ENCODE results near the gene GASK1B.

DNA sequence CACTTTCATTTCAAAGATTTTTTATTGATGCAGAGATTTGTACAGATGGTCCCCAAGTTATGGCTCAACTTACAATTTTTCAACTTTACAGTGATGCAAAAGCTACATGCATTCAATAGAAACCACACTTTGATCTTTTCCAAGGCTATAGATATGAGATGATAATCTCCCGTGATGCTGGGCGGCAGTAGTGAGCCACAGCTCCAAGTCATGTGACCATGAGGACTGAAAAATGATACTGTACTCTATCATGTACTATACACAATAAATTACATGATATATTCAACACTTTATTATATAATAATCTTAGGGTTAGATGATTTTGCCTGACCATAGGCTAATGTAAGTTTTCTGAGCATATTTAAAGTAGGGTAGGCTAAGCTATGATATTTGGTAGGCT, 14.0 kb upstream of the GASK1B start:
- TF ChIP-seq POLR2AphosphoS5 (IDR thresholded peaks at IDR 0.05) = no peak
- TF ChIP-seq, protein P1, sequence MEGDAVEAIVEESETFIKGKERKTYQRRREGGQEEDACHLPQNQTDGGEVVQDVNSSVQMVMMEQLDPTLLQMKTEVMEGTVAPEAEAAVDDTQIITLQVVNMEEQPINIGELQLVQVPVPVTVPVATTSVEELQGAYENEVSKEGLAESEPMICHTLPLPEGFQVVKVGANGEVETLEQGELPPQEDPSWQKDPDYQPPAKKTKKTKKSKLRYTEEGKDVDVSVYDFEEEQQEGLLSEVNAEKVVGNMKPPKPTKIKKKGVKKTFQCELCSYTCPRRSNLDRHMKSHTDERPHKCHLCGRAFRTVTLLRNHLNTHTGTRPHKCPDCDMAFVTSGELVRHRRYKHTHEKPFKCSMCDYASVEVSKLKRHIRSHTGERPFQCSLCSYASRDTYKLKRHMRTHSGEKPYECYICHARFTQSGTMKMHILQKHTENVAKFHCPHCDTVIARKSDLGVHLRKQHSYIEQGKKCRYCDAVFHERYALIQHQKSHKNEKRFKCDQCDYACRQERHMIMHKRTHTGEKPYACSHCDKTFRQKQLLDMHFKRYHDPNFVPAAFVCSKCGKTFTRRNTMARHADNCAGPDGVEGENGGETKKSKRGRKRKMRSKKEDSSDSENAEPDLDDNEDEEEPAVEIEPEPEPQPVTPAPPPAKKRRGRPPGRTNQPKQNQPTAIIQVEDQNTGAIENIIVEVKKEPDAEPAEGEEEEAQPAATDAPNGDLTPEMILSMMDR (IDR thresholded peaks at IDR 0.05) = no peak
- no peak for TF ChIP-seq POLR2A (IDR thresholded peaks at IDR 0.05)

Data from prostate gland (tissue), 2 donors.